GM10248 (cell line): ENCODE results near the gene NQO2.
"Not testable (repeated sequence)": the region's sequence is repeated elsewhere in the genome, so short reads cannot be mapped to it uniquely, and the experiment has no call there.

Experiments used
- CTCF ChIA-PET: fragments of 300-600 bp; sonication (Branson Sonifier 250); formaldehyde crosslinking; extraction: SDS; loops from one replicate; lab custom pipeline; 2021; ENCODE audit warnings: antibody characterized with exemption; lab: Yijun Ruan, JAX
- POLR2A ChIA-PET: fragments of 350-650 bp; sonication (Branson Sonifier 250); formaldehyde crosslinking; extraction: SDS; loops from one replicate; lab custom pipeline; 2020; ENCODE audit warnings: antibody characterized with exemption; lab: Yijun Ruan, JAX
- DNase-seq: peaks from one replicate; pipeline ENCODE4 v3.0.0; 2012; ENCODE audit errors: extremely low spot score
- TF ChIP-seq, protein P1 (sequence below): IDR thresholded peaks from 2 replicates; pipeline ENCODE4 v1.5.1; 2012; ENCODE audit warnings: mild to moderate bottlenecking, low read depth; ENCODE audit errors: extremely low read depth, missing control alignments, control extremely low read depth

Gene NQO2

DNA sequence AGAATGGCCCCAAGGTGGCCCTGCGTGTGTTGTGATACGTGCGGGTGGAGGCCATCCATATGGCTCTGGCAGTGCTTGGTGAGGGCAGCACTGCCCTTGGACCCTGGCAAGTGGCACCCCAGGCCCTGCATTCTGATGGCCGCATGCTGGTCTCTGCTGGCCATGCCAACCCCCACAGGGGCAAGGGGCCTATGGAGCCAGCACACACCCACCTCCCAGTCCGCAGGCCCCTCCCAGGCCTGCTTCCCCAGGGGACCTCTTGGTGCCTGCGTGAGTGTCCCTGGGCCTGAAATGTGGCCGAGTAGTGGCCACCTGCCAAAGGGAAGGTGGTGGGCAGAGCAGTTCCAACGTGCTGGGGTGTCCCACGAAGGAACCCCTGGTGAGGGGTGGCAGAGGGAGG is 17.6 kb downstream of the NQO2 start:
- TF ChIP-seq, protein P1, sequence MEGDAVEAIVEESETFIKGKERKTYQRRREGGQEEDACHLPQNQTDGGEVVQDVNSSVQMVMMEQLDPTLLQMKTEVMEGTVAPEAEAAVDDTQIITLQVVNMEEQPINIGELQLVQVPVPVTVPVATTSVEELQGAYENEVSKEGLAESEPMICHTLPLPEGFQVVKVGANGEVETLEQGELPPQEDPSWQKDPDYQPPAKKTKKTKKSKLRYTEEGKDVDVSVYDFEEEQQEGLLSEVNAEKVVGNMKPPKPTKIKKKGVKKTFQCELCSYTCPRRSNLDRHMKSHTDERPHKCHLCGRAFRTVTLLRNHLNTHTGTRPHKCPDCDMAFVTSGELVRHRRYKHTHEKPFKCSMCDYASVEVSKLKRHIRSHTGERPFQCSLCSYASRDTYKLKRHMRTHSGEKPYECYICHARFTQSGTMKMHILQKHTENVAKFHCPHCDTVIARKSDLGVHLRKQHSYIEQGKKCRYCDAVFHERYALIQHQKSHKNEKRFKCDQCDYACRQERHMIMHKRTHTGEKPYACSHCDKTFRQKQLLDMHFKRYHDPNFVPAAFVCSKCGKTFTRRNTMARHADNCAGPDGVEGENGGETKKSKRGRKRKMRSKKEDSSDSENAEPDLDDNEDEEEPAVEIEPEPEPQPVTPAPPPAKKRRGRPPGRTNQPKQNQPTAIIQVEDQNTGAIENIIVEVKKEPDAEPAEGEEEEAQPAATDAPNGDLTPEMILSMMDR: no peak
- ChIA-PET CTCF (interaction anchor here (1.0 to 1.5 kb wide), 2 partner anchors 9 to 15 kb away, joined by 3 read pairs; no protein-coding TSS in a partner anchor), POLR2A (no interaction called here)
- DNase-seq: no peak

DNA sequence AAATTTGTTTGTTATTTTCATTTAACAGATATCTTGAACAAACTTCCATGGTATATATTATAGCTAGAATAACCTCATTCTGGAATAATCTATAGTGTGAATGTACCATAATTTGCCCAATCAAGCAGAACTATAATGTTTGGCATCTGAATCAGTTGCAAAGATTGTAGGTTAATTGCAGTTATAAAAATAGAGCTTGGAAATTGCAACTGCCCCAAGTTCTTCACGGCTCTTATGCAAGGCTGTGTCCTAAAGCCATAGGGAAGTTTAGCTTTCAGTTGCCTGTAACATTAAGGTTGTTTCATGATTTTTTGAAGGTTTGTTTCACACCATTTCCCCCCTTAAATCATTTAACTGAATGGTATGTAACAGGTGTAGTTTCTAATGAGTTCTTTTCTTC is 19.4 kb downstream of the NQO2 start:
- CTCF ChIA-PET: interaction anchor here (1.0 to 4.9 kb wide), 3 partner anchors 11 to 18 kb away, joined by 3 to 34 read pairs (median 4); partner anchors contain the start of gene NQO2
- TF ChIP-seq, protein P1: no peak
- POLR2A ChIA-PET: interaction anchor here (0.6 kb wide), 1 partner anchor 254 kb away, joined by 3 read pairs; the partner anchor contains the start of gene WRNIP1
- DNase-seq: no peak

DNA sequence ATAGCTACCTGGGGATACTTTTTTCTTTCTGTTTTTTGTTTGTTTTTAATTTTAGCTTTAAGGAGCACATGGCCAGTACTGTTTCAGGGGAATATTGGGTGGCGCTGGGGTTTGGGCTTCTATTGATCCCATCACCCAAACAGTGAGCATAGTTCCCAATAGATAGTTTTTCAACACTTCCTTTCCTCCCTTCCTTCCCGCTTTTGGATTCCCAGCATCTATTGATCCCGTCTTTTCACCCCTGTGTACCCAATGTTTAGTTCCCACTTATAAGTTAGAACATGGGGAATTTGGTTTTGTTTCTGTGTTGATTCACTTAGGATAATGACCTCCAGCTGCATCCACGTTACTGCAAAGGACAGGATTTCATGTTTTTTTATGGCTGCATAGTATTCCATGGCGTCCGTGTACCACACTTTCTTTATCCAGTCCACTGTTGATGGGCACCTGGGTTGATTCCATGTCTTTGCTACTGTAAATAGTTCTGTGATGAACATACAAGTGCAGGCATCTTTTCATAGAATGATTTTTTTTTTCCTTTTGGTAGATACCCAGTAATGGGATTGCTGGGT is 20.1 kb downstream of the NQO2 start:
- TF ChIP-seq, protein P1: no peak
- no peak for DNase-seq
- CTCF ChIA-PET: interaction anchor here (1.0 to 4.9 kb wide), 3 partner anchors 12 to 19 kb away, joined by 3 to 34 read pairs (median 3); partner anchors contain the start of gene NQO2
- POLR2A ChIA-PET: no interaction called here

DNA sequence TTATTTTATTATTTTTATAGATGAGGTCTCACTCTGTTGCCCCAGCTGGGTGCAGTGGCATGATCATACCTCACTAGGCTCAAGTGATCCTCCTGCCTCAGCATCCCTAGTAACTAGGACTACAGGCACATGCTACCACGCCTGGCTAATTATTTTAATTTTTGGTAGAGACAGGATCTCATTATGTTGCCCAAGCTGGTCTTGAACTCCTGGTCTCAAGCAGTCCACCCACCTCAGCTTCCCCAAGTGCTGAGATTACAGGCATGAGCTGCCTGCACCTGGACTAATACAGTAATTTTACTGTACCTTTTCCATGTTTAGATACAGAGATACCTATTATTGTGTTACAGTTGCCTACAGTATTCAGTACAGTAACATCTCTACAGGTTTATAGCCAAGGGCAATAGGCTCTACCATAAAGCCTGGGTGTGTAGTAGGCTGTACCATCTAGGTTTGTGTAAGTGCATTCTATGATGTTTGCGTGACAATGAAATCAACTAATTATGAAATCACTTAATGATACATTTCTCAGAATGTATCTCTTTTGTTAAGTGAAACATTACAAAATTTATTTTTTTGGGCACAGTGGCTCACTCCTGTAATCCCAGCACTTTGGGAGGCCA is 21.4 kb downstream of the NQO2 start:
- CTCF ChIA-PET: interaction anchor here (4.9 kb wide), 1 partner anchor 20 kb away, joined by 34 read pairs; the partner anchor contains the start of gene NQO2
- DNase-seq, POLR2A ChIA-PET: not testable (repeated sequence)

DNA sequence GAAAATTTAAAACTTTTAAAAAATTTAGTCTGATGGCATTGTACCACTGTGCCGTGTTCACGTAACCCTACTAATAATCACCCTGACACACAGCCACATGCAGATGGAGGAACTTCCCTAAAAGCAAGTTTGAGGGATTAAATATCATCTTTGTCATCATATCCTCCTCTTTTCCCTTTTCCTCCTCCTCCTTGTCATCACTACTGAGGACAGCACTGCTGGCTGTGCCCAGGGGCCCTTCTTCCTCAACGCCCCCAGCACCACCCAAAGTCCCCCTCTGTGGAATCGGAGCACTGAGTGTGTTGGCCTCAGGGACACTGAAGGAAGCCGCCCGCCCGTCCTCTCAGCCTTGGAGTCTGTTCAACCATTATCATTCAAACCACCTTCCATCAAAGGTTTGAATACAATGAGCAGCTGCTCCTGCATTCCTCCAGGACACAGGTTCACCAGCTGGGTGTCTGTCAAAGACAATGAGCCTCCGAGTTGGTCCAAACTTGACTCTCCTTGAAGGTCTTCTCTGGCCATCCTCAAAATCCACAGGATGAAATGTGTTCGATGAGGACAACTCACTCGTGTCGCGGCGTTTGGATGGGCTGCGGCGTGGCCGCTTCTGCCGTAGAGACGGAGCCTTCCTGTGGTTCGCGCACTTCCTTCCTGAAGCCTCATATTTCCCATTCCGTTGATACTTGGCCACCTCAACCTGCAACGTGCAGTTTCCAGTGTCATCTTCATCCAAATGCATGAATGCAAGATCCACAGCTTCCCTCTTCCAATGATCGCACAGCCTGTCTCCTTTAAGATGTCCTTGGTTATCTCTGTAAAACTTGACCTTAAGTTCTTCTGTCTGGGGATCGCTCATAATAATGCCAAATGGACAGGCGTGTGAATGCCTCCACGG is 23.3 kb downstream of the NQO2 start:
- ChIA-PET CTCF (interaction anchor here (0.9 to 4.9 kb wide), 3 partner anchors 9 to 33 kb away, joined by 4 to 34 read pairs (median 4); partner anchors contain the start of gene NQO2), POLR2A (interaction anchor here (1.0 kb wide), 2 partner anchors 22 to 41 kb away, joined by 4 read pairs; no protein-coding TSS in a partner anchor)
- DNase-seq: no peak
- TF ChIP-seq, protein P1: no peak

DNA sequence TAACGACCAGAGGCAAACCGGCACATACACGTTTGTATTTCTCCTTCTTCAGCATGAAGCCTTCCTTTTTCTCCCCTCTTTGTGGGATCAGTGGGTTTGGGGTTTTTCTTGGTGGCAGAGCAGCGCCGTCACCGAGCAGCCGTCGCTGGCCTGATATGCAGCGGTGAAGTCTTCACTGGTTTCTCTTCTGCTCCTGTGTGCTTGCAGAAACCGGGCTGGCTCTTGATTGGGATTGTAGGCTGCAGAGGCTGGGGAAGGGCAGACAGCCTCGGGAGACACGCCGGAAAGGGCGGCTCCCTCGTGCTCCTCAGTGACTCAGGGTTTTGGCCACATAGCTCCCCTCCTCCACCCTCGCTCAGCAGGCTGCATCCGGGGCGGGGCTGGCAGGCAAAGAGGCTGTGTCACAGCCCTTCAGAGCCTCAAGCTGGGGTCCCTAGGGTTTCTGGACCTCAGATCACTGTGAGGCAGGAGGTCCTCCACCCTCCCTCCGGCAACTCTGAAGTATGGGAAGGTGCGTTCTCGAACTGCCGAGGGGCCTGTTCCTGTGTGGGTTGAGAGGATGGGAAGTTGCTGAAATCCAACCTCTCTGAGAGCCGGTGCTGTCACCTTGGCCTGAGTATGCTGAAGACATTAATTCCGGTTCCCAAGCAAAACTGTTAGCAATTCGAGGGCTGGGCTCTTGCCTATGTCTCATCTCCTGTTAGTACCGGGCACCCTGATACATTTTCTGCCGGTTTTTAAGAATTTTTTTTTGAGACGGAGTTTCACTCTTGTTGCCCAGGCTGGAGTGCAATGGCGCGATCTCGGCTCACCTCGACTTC is 24.2 kb downstream of the NQO2 start:
- TF ChIP-seq, protein P1: no peak
- POLR2A ChIA-PET: interaction anchor here (1.0 kb wide), 2 partner anchors 22 to 40 kb away, joined by 4 read pairs; no protein-coding TSS in a partner anchor
- peak; percentile 88 for DNase-seq
- CTCF ChIA-PET: interaction anchor here (0.9 to 6.9 kb wide), 4 partner anchors 10 to 71 kb away, joined by 3 to 55 read pairs (median 4); partner anchors contain the start of gene NQO2
